Suprapubic skin (tissue), 3 donors: ENCODE results near the gene PIGN.

Experiments used
- CTCF ChIP-seq, 2 donors: fragments of 200-600 bp in 1 of 2; fragments of 450-650 bp in 1 of 2; sonication (generic) in 1 of 2; IDR thresholded peaks; one replicate each; pipeline ENCODE4 v1.5.1; 2016 to 2019; ENCODE audit warnings: antibody characterized with exemption in 2 of 2, mild to moderate bottlenecking in 1 of 2, moderate library complexity in 1 of 2
- POLR2A ChIP-seq, 2 donors: fragments of 450-650 bp; IDR thresholded peaks; one replicate each; pipeline ENCODE4 v1.6.1; 2017; ENCODE audit warnings: antibody characterized with exemption in 2 of 2, mild to moderate bottlenecking in 2 of 2, moderate library complexity in 2 of 2

- no peak for TF ChIP-seq POLR2A (IDR thresholded peaks at IDR 0.05)
- no peak for TF ChIP-seq CTCF (IDR thresholded peaks at IDR 0.05)
These were observed 971 bp upstream of the PIGN start for GRCh38 chr18:62187543-62188510.
